GM12875 (cell line): ENCODE data around the gene RSRC1.
"Not testable (repeated sequence)": the region's sequence is repeated elsewhere in the genome, so short reads cannot be mapped to it uniquely, and the experiment has no call there.

Experiments used
- H3K4me3 ChIP-seq: one replicate; pipeline ENCODE4 v1.5.1; 2011; ENCODE audit warnings: low read depth, low read length, control low read depth
- TF ChIP-seq, protein P1 (sequence below): IDR thresholded peaks from 2 replicates; pipeline ENCODE4 v1.5.1; 2011; ENCODE audit warnings: low read depth, mild to moderate bottlenecking, control low read depth, inconsistent platforms, low read length, moderate library complexity, borderline replicate concordance; ENCODE audit not compliant: insufficient read depth

Gene RSRC1

DNA sequence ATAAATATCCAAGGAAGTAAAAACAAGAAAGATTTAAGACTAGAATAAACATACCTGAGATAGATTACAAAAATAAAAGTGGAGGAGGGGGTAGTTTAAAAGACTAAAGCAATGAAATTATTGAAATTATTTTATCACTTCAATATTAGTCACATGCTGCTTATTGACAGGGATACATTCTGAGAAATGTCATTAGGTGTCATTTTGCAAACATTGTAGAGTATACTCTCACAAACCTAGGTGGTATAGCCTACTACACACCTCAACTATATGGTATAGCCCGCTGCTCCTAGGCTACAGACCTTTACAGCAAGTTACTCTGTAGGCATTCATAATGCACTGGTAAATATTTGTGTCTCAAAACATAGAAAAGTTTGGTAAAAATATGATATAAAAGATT lies 384.0 kb downstream of the RSRC1 start:
- no peak overlapping the region for H3K4me3 ChIP-seq
- TF ChIP-seq, protein P1, sequence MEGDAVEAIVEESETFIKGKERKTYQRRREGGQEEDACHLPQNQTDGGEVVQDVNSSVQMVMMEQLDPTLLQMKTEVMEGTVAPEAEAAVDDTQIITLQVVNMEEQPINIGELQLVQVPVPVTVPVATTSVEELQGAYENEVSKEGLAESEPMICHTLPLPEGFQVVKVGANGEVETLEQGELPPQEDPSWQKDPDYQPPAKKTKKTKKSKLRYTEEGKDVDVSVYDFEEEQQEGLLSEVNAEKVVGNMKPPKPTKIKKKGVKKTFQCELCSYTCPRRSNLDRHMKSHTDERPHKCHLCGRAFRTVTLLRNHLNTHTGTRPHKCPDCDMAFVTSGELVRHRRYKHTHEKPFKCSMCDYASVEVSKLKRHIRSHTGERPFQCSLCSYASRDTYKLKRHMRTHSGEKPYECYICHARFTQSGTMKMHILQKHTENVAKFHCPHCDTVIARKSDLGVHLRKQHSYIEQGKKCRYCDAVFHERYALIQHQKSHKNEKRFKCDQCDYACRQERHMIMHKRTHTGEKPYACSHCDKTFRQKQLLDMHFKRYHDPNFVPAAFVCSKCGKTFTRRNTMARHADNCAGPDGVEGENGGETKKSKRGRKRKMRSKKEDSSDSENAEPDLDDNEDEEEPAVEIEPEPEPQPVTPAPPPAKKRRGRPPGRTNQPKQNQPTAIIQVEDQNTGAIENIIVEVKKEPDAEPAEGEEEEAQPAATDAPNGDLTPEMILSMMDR = no peak

DNA sequence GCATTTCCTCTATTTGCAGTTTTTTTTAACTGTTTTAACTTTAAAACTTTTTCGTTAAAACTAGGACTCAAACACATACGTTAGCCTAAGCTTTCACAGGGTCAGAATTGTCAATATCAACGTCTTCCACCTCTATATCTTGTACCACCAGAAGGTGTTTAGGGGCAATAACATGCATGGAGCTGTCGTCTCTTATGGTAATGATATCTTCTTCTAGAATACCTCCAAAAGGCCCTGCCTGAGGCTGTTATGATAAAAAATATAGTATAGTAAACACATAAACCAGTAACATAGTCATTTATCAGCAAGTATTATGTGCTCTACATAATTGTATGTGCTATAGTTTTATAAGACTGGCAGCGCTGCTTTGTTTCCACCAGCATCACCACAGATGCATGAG lies 384.8 kb downstream of the RSRC1 start:
- H3K4me3 ChIP-seq = no peak overlapping the region
- TF ChIP-seq, protein P1 = no peak

DNA sequence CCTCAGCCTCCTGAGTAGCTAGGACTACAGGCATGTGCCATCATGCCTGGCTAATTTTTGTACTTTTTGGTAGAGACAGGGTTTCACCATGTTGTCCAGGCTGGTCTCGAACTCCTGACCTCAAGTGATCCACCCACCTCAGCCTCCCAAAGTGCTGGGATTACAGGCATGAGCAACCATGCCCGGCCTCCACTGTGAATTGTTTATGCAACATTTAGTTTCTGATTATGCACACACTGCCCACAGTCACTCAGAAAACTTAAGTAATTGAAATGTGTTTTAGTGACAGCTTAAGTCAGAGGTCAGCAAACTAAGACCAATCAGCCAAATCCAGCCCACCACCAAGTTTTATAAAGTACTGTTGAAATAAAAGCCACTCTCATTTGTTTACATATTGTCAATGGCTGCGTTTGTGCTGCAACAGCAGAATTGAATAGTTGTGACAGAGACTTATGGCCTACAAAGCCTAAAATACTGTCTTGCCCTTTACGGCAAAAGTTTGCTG lies 385.6 kb downstream of the RSRC1 start:
- not testable (repeated sequence) for H3K4me3 ChIP-seq

DNA sequence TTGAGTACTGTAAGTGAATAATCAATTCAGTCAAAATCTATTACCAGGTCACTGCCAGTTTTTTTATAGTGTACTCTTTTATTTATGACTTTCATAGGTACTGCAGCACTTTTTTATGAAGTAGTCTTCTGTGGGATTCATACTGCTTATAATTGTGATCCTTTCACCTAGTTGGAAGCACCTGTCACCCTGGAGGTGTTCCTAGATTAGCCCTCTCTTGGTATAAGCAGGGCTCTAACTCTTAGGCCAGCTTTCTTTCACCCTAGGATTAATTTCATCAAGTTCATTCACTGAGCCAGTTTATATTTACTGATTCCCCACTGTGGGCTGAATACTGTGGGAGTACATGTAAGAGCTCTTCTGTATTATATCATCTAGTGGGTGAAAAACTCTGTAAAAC lies 395.2 kb downstream of the RSRC1 start:
- H3K4me3 ChIP-seq = no peak overlapping the region
- TF ChIP-seq, protein P1 = no peak

DNA sequence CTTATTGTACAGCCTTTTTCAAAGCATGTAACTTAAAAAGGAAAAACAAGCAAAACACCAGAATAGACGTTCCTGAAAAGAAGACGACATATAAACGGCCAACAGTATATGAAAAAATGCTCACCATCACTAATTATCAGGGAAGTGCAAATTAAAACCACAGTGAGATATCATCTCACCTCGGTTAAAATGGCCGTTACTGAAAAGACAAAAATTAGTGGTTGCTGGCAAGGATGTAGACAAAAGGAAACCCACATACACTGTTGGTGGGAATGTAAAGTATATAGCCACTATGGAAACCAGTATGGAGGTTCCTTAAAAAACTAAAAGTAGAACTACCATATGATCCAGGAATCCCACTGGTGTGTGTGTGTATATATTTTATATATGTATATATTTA lies 396.6 kb downstream of the RSRC1 start:
- TF ChIP-seq, protein P1 = no peak
- H3K4me3 ChIP-seq = no peak overlapping the region

DNA sequence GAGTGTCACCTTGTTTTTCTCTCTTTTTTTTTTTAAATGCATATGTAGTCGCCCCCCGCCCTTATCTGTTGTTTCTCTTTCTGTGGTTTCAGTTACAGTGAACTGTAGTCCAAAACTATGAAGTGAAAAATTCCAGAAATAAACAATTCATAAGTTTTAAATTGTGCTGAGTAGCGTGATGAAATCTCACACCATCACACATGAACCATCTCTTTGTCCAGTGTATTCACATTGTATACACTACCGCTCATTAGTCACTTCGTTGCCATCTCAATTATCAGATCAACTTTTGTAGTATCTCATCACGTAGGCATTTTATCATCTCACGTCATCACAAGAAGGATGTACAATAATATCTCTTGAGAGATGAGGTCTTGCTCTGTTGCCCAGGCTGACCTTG lies 398.6 kb downstream of the RSRC1 start:
- TF ChIP-seq, protein P1 = no peak

DNA sequence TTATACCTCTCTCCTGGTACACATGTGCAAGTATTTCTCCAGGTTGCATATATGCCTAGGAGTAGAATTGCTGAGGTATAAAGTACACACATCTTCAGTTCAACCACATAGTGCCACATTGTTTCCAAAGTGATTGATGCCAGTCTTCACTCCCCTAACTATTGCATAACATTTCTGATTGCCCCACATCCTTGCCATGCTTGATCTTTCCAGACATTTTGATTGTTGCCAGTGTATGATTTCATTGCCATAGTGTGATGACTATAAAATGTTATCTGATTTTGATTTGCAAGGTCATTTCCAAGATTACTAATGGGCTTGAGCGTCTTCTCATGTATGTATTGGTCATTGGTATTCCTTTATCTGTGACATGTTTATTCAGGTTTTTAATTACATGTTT lies 400.0 kb downstream of the RSRC1 start:
- H3K4me3 ChIP-seq = no peak overlapping the region
- TF ChIP-seq, protein P1 = no peak

More for the DNA sequence above, 398.6 kb downstream of the RSRC1 start:
- H3K4me3 ChIP-seq = no peak overlapping the region

DNA sequence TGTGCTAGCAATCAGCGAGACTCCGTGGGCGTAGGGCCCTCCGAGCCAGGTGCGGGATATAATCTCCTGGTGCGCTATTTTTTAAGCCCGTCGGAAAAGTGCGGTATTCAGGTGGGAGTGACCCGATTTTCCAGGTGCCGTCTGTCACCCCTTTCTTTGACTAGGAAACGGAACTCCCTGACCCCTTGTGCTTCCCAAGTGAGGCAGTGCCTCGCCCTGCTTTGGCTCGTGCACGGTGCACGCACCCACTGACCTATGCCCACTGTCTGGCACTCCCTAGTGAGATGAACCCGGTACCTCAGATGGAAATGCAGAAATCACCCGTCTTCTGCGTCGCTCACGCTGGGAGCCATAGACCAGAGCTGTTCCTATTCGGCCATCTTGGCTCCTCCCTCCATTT lies 406.8 kb downstream of the RSRC1 start:
- not testable (repeated sequence) for H3K4me3 ChIP-seq
